Liver (tissue), 3 donors: ENCODE measurements around the gene NKAIN2.

ENCODE experiments used
- ATF3 ChIP-seq: IDR thresholded peaks from 2 replicates; pipeline ENCODE4 v1.6.1; 2016; ENCODE audit warnings: antibody characterized with exemption
- CTCF ChIP-seq: fragments of 150-350 bp; IDR thresholded peaks from 2 replicates; pipeline ENCODE4 v1.5.1; 2017; ENCODE audit warnings: improper control_type of control experiment, low read depth, low read length; ENCODE audit not compliant: missing input control
- FOXA2 ChIP-seq: IDR thresholded peaks from 2 replicates; pipeline ENCODE4 v1.6.1; 2016; ENCODE audit warnings: antibody characterized with exemption
- GABPA ChIP-seq, 2 donors: IDR thresholded peaks in 1 of 2; conservative IDR thresholded peaks in 1 of 2; 2 replicates each; pipeline ENCODE4 v1.6.1; 2016; ENCODE audit warnings: antibody characterized with exemption in 2 of 2, mild to moderate bottlenecking in 1 of 2, moderate library complexity in 1 of 2
- MAX ChIP-seq: IDR thresholded peaks from 2 replicates; pipeline ENCODE4 v1.6.1; 2016; ENCODE audit warnings: antibody characterized with exemption
- RAD21 ChIP-seq, 2 donors: IDR thresholded peaks; 2 replicates each; pipeline ENCODE4 v1.6.1; 2016; ENCODE audit warnings: antibody characterized with exemption in 2 of 2, mild to moderate bottlenecking in 2 of 2
- REST ChIP-seq: IDR thresholded peaks from 2 replicates; pipeline ENCODE4 v1.6.1; 2016; ENCODE audit warnings: antibody characterized with exemption, mild to moderate bottlenecking
- RXRA ChIP-seq, 2 donors: IDR thresholded peaks; 2 replicates each; pipeline ENCODE4 v1.6.1; 2017 to 2018; ENCODE audit warnings: antibody characterized with exemption in 2 of 2, mild to moderate bottlenecking in 1 of 2
- SP1 ChIP-seq: IDR thresholded peaks from 2 replicates; pipeline ENCODE4 v1.6.1; 2018; ENCODE audit warnings: antibody characterized with exemption, mild to moderate bottlenecking
- TAF1 ChIP-seq: conservative IDR thresholded peaks from 2 replicates; pipeline ENCODE4 v1.6.1; 2016; ENCODE audit warnings: antibody characterized with exemption, mild to moderate bottlenecking
- ZBTB33 ChIP-seq: IDR thresholded peaks from 2 replicates; pipeline ENCODE4 v1.6.1; 2016; ENCODE audit warnings: antibody characterized with exemption
- donor health status: healthy.
- donor health status: healthy.

- no peak for TF ChIP-seq CTCF
- TF ChIP-seq ZBTB33: no peak
- TF ChIP-seq REST: no peak
- no peak for TF ChIP-seq SP1
- TF ChIP-seq RXRA (IDR thresholded peaks at IDR 0.05): no peak
- TF ChIP-seq RAD21 (IDR thresholded peaks at IDR 0.05): no peak
- TF ChIP-seq TAF1: no peak
- TF ChIP-seq ATF3: no peak
- TF ChIP-seq FOXA2: no peak
- TF ChIP-seq GABPA (IDR thresholded peaks at IDR 0.05 in 1 of 2, conservative IDR thresholded peaks at IDR 0.05 in 1 of 2): no peak
- TF ChIP-seq MAX: no peak
These were observed 320.0 kb downstream of the NKAIN2 start for GRCh38 chr6:124123617-124124209.
